Thoracic aorta (tissue), 2 donors: Measurements from ENCODE around the gene ADAMTS17. TPM values are rescaled to one million over a fixed set of nuclear protein-coding genes. Genes with fewer than 3 reads are reported as not detected.

ENCODE experiments used
- ATAC-seq: fragments of 150-250 bp; one replicate; pipeline ENCODE4 v1.8.0; 2017; ENCODE audit warnings: low read depth; ENCODE audit not compliant: insufficient number of reproducible peaks, low FRiP score
- DNase-seq: peaks from one replicate; pipeline ENCODE4 v3.0.0-alpha.2; 2020; ENCODE audit warnings: low spot score
- H3K27ac ChIP-seq, 2 donors: fragments of 200-600 bp; sonication (generic); 1 replicate in 1 of 2; 2 replicates in 1 of 2; pipeline ENCODE4 v1.5.1; 2016; ENCODE audit warnings: mild to moderate bottlenecking in 2 of 2, moderate library complexity in 2 of 2
- H3K27me3 ChIP-seq: fragments of 200-600 bp; sonication (generic); replicated peaks from 2 replicates; pipeline ENCODE4 v1.6.0; 2016; ENCODE audit warnings: mild to moderate bottlenecking; ENCODE audit not compliant: insufficient read depth
- H3K36me3 ChIP-seq: fragments of 200-600 bp; sonication (generic); one replicate; pipeline ENCODE4 v1.5.1; 2016
- H3K4me1 ChIP-seq, 2 donors: fragments of 200-600 bp; sonication (generic); 1 replicate in 1 of 2; 2 replicates in 1 of 2; pipeline versions ENCODE4 v1.5.1 to v1.6.0; 2016; ENCODE audit warnings: low read depth in 2 of 2, mild to moderate bottlenecking in 1 of 2; ENCODE audit not compliant: control insufficient read depth in 1 of 2
- H3K4me3 ChIP-seq: fragments of 200-600 bp; sonication (generic); 2 replicates; pipeline ENCODE4 v1.5.1; 2016; ENCODE audit warnings: mild to moderate bottlenecking
- H3K9me3 ChIP-seq: fragments of 200-600 bp; sonication (generic); 2 replicates; pipeline ENCODE4 v1.5.1; 2016
- CTCF ChIP-seq: fragments of 200-600 bp; sonication (generic); IDR thresholded peaks from one replicate; pipeline ENCODE4 v1.5.1; 2019; ENCODE audit warnings: antibody characterized with exemption
- total RNA-seq, 2 donors: library from RNA; depleted of rRNA; stranded (reverse); fragments of >200 nt; gene quantifications; one replicate each; pipeline versions ENCODE4 v1.1.0 to v1.2.3, GENCODE V29; 2016

ADAMTS17 gene
- total RNA-seq, 2 donors from 2014 or later, result 2.8 to 8.1 TPM

GRCh38 chr15:100180921-100181320 lies 160.9 kb downstream of the ADAMTS17 start:
- Histone ChIP-seq H3K4me1 (peaks cover 0 to 3% of the 10 kb centered on the region in 2 donors), H3K27me3 (no peaks in the 10 kb centered on the region), H3K9me3 (no peaks in the 10 kb centered on the region), H3K27ac (no peak overlapping the region), H3K36me3 (no peaks in the 10 kb centered on the region), H3K4me3 (no peak overlapping the region)
- ATAC-seq (no peak), DNase-seq (no peak)
- no peak for TF ChIP-seq CTCF

- H3K9me3 ChIP-seq, result peaks cover 19% of the 10 kb centered on the region
- peaks cover 13 to 34% of the 10 kb centered on the region in 2 donors for H3K4me1 ChIP-seq
- ATAC-seq, result no peak
- no peak overlapping the region for H3K4me3 ChIP-seq
- no peak for DNase-seq
- H3K27ac ChIP-seq, result peak overlapping the region; percentile 20 to 64
- no peaks in the 10 kb centered on the region for H3K36me3 ChIP-seq
- no peaks in the 10 kb centered on the region for H3K27me3 ChIP-seq
- no peak for TF ChIP-seq CTCF
Observed at GRCh38 chr15:100175406-100176114, 166.2 kb downstream of the ADAMTS17 start.

GRCh38 chr15:100174904-100175275 lies 166.9 kb downstream of the ADAMTS17 start:
- peak overlapping the region; percentile 20 to 64 for H3K27ac ChIP-seq
- no peaks in the 10 kb centered on the region for H3K36me3 ChIP-seq
- H3K4me1 ChIP-seq, result peaks cover 13 to 37% of the 10 kb centered on the region in 2 donors
- ATAC-seq (no peak), DNase-seq (no peak)
- TF ChIP-seq CTCF, result no peak
- H3K27me3 ChIP-seq, result no peaks in the 10 kb centered on the region
- H3K9me3 ChIP-seq, result peaks cover 19% of the 10 kb centered on the region
- no peak overlapping the region for H3K4me3 ChIP-seq

- DNase-seq (no peak), ATAC-seq (no peak)
- peaks cover 13 to 37% of the 10 kb centered on the region in 2 donors for H3K4me1 ChIP-seq
- no peaks in the 10 kb centered on the region for H3K36me3 ChIP-seq
- no peaks in the 10 kb centered on the region for H3K27me3 ChIP-seq
- H3K27ac ChIP-seq, result peak overlapping the region; percentile 61 to 64
- no peak overlapping the region for H3K4me3 ChIP-seq
- no peak for TF ChIP-seq CTCF
- H3K9me3 ChIP-seq, result peaks cover 19% of the 10 kb centered on the region
Observed at GRCh38 chr15:100174159-100174903, 167.4 kb downstream of the ADAMTS17 start.

- ATAC-seq, result no peak
- H3K4me1 ChIP-seq, result peaks cover 14 to 53% of the 10 kb centered on the region in 2 donors
- no peaks in the 10 kb centered on the region for H3K27me3 ChIP-seq
- H3K27ac ChIP-seq, result no peak overlapping the region
- TF ChIP-seq CTCF, result no peak
- peaks cover 19% of the 10 kb centered on the region for H3K9me3 ChIP-seq
- H3K36me3 ChIP-seq, result no peaks in the 10 kb centered on the region
- no peak overlapping the region for H3K4me3 ChIP-seq
- DNase-seq, result no peak
Observed at GRCh38 chr15:100172356-100173024, 169.3 kb downstream of the ADAMTS17 start.
